DOHH2 (cell line): ENCODE measurements around the gene CEP131.
"Not testable (repeated sequence)": the region's sequence is repeated elsewhere in the genome, so short reads cannot be mapped to it uniquely, and the experiment has no call there.

Experiments used
- H3F3A ChIP-seq: fragments of 200-600 bp; sonication (generic), shearing (Covaris generic); 2 replicates; pipeline ENCODE4 v1.6.0; 2016; ENCODE audit warnings: antibody characterized with exemption, mild to moderate bottlenecking; ENCODE audit not compliant: control insufficient read depth, insufficient read depth
- H3K27ac ChIP-seq: fragments of 200-600 bp; sonication (generic); 2 replicates; pipeline ENCODE4 v1.5.1; 2014; ENCODE audit warnings: low read depth, mild to moderate bottlenecking, low read length, moderate library complexity
- H3K27me3 ChIP-seq: fragments of 200-600 bp; sonication (generic); 2 replicates; pipeline ENCODE4 v1.6.1; 2014; ENCODE audit warnings: mild to moderate bottlenecking, low read length, mixed read lengths; ENCODE audit not compliant: control insufficient read depth
- H3K36me3 ChIP-seq: fragments of 200-600 bp; sonication (generic); 2 replicates; pipeline ENCODE4 v1.6.1; 2014; ENCODE audit warnings: mild to moderate bottlenecking, low read length, moderate library complexity, mixed read lengths; ENCODE audit not compliant: control insufficient read depth
- H3K4me1 ChIP-seq: fragments of 200-600 bp; sonication (generic); 2 replicates; pipeline ENCODE4 v1.6.1; 2014; ENCODE audit warnings: mild to moderate bottlenecking, low read length, mixed read lengths; ENCODE audit not compliant: control insufficient read depth
- H3K4me2 ChIP-seq: fragments of 200-600 bp; sonication (generic); 2 replicates; pipeline ENCODE4 v1.6.0; 2014; ENCODE audit warnings: mild to moderate bottlenecking, low read length, moderate library complexity
- H3K4me3 ChIP-seq: fragments of 200-600 bp; sonication (generic); 2 replicates; pipeline ENCODE4 v1.5.1; 2014; ENCODE audit warnings: mild to moderate bottlenecking, low read length, mixed read lengths
- H3K79me2 ChIP-seq: fragments of 200-600 bp; sonication (generic); 2 replicates; pipeline ENCODE4 v1.6.1; 2014; ENCODE audit warnings: mild to moderate bottlenecking, low read length, mixed read lengths; ENCODE audit not compliant: control insufficient read depth
- H3K9me2 ChIP-seq: fragments of 200-600 bp; sonication (generic); replicated peaks from 2 replicates; pipeline ENCODE4 v1.6.1; 2014; ENCODE audit warnings: mild to moderate bottlenecking, low read length, mixed read lengths; ENCODE audit not compliant: control insufficient read depth
- H3K9me3 ChIP-seq: fragments of 200-600 bp; sonication (generic); 2 replicates; pipeline ENCODE4 v1.6.1; 2014; ENCODE audit warnings: antibody characterized with exemption, low read length, mixed read lengths; ENCODE audit not compliant: control insufficient read depth, insufficient read depth
- H4K20me1 ChIP-seq: fragments of 200-600 bp; sonication (generic); 2 replicates; pipeline ENCODE4 v1.6.0; 2014; ENCODE audit warnings: low read depth, mild to moderate bottlenecking, antibody characterized with exemption, low read length, moderate library complexity; ENCODE audit not compliant: control insufficient read depth, insufficient read depth
- CTCF ChIP-seq: fragments of 200-600 bp; sonication (generic); IDR thresholded peaks from one replicate; pipeline ENCODE4 v1.5.1; 2014; ENCODE audit warnings: antibody characterized with exemption, mild to moderate bottlenecking, low read depth, low read length; ENCODE audit not compliant: poor library complexity, severe bottlenecking
- EZH2phosphoT487 ChIP-seq: fragments of 200-600 bp; sonication (generic); IDR thresholded peaks from 2 replicates; pipeline ENCODE4 v1.6.1; 2017; ENCODE audit warnings: borderline replicate concordance, mild to moderate bottlenecking, antibody characterized with exemption, low read length, moderate library complexity, mixed read lengths

Gene CEP131

GRCh38 chr17:81157848-81158687, 64.7 kb downstream of the CEP131 start:
- Histone ChIP-seq H3K27ac (no peak overlapping the region), H3K79me2 (no peaks in the 10 kb centered on the region), H3K4me2 (no peak overlapping the region), H3F3A (no peaks in the 10 kb centered on the region), H3K36me3 (no peaks in the 10 kb centered on the region), H3K4me1 (no peaks in the 10 kb centered on the region), H3K27me3 (no peaks in the 10 kb centered on the region), H3K9me2 (no peaks in the 10 kb centered on the region), H4K20me1 (no peaks in the 10 kb centered on the region), H3K9me3 (no peaks in the 10 kb centered on the region), H3K4me3 (no peak overlapping the region)
- TF ChIP-seq CTCF: no peak
- no peak for TF ChIP-seq EZH2phosphoT487

- Histone ChIP-seq H3K4me2 (no peak overlapping the region), H3K27me3 (no peaks in the 10 kb centered on the region), H3K4me1 (no peaks in the 10 kb centered on the region), H3F3A (no peaks in the 10 kb centered on the region), H3K79me2 (no peaks in the 10 kb centered on the region), H4K20me1 (no peaks in the 10 kb centered on the region), H3K36me3 (no peaks in the 10 kb centered on the region), H3K9me3 (no peaks in the 10 kb centered on the region), H3K27ac (no peak overlapping the region), H3K9me2 (no peaks in the 10 kb centered on the region), H3K4me3 (no peak overlapping the region)
- TF ChIP-seq EZH2phosphoT487 (no peak), CTCF (no peak)
These were observed 65.6 kb downstream of the CEP131 start for GRCh38 chr17:81156866-81157805.

GRCh38 chr17:81154961-81155360, 67.8 kb downstream of the CEP131 start:
- Histone ChIP-seq H3K27ac (no peak overlapping the region), H3K4me2 (no peak overlapping the region), H3F3A (no peaks in the 10 kb centered on the region), H3K79me2 (no peaks in the 10 kb centered on the region), H3K4me3 (no peak overlapping the region), H3K36me3 (no peaks in the 10 kb centered on the region), H4K20me1 (no peaks in the 10 kb centered on the region), H3K27me3 (no peaks in the 10 kb centered on the region), H3K4me1 (no peaks in the 10 kb centered on the region), H3K9me2 (no peaks in the 10 kb centered on the region), H3K9me3 (no peaks in the 10 kb centered on the region)
- TF ChIP-seq CTCF (no peak), EZH2phosphoT487 (no peak)

GRCh38 chr17:81154016-81154415, 68.7 kb downstream of the CEP131 start:
- H3K27ac ChIP-seq, H3K9me3 ChIP-seq, H3K9me2 ChIP-seq, H3K4me2 ChIP-seq, H3K27me3 ChIP-seq, H3K4me1 ChIP-seq, H3F3A ChIP-seq, H3K36me3 ChIP-seq, H3K4me3 ChIP-seq, H4K20me1 ChIP-seq, H3K79me2 ChIP-seq: not testable (repeated sequence)
